HepG2 (cell line): ENCODE data around the gene SACS. TPM values are rescaled to one million over a fixed set of nuclear protein-coding genes. Genes with fewer than 3 reads are reported as not detected.

Experiments used
- ATAC-seq: fragments of 200-7000 bp; cut with Tn5 transposase; 3 replicates; pipeline ENCODE4 v1.9.1; 2020; ENCODE audit warnings: mild to moderate bottlenecking, moderate library complexity
- BruUV-seq: library from RNA; stranded (reverse); fragments of 400-500 nt; replicated peaks from 2 replicates; lab custom pipeline; 2021; lab: Mats Ljungman, UMichigan
- CTCF ChIA-PET: fragments of 300-600 bp; formaldehyde crosslinking; extraction: SDS; loops from one replicate; lab custom pipeline; 2021; ENCODE audit warnings: low total read pairs, inconsistent platforms, low intra/inter-chr PET ratio; lab: Yijun Ruan, JAX
- POLR2A ChIA-PET: fragments of 350-600 bp; sonication (Branson Sonifier 250); formaldehyde crosslinking; loops from one replicate; lab custom pipeline; 2020; ENCODE audit warnings: antibody characterized with exemption, inconsistent platforms; lab: Yijun Ruan, JAX
- DNase-seq: peaks from one replicate; pipeline ENCODE4 v3.0.0-alpha.2; 2015; ENCODE audit warnings: low spot score
- FAIRE-seq: peaks from 3 replicates; lab custom pipeline; 2011; peaks lifted over from hg19 to GRCh38; lab: Jason Lieb, UNC
- H2AFZ ChIP-seq: one replicate; pipeline ENCODE4 v1.6.1; 2011; ENCODE audit warnings: low read length, inconsistent platforms
- H3K27ac ChIP-seq: fragments of 300-600 bp; 3 replicates; pipeline ENCODE4 v1.8.0; 2011; ENCODE audit warnings: mixed run types, mild to moderate bottlenecking, mixed read lengths, low read length, inconsistent platforms; ENCODE audit not compliant: insufficient read depth; ENCODE audit errors: extremely low read length
- H3K27me3 ChIP-seq, 2 experiments: fragments of 200-600 bp in 1 of 2; 2 replicates in 1 of 2; 3 replicates in 1 of 2; pipeline versions ENCODE4 v1.6.0 to v1.8.0; 2011; ENCODE audit warnings: low read length in 2 of 2, mild to moderate bottlenecking in 2 of 2, moderate library complexity in 2 of 2, inconsistent platforms in 1 of 2; ENCODE audit not compliant: insufficient read depth in 2 of 2, control insufficient read depth in 1 of 2
- H3K36me3 ChIP-seq, 2 experiments: fragments of 200-600 bp in 1 of 2; replicated peaks in 1 of 2; 2 replicates in 1 of 2; 3 replicates in 1 of 2; pipeline versions ENCODE4 v1.5.1 to v1.8.0; 2011; ENCODE audit warnings: low read length in 2 of 2, inconsistent platforms in 1 of 2; ENCODE audit not compliant: insufficient read depth in 2 of 2, control insufficient read depth in 1 of 2
- H3K4me1 ChIP-seq: 2 replicates; pipeline ENCODE4 v1.5.1; 2012; ENCODE audit warnings: low read length, inconsistent platforms; ENCODE audit not compliant: insufficient read depth
- H3K4me2 ChIP-seq: 2 replicates; pipeline ENCODE4 v1.6.0; 2011; ENCODE audit warnings: low read depth, low read length, inconsistent platforms
- H3K4me3 ChIP-seq, 3 experiments: fragments of 200-600 bp in 1 of 3; sonication (generic), shearing (Covaris generic) in 1 of 3; replicated peaks in 1 of 3; 2 replicates each; pipeline ENCODE4 v1.5.1; 2011 to 2016; ENCODE audit warnings: low read length in 3 of 3, inconsistent platforms in 2 of 3, low read depth in 2 of 3, mild to moderate bottlenecking in 2 of 3, control low read depth in 1 of 3, mixed read lengths in 1 of 3; ENCODE audit not compliant: insufficient read depth in 1 of 3
- H3K79me2 ChIP-seq: one replicate; pipeline ENCODE4 v1.6.1; 2011; ENCODE audit warnings: low read length, inconsistent platforms; ENCODE audit not compliant: insufficient read depth
- H3K9ac ChIP-seq: 2 replicates; pipeline ENCODE4 v1.6.0; 2011; ENCODE audit warnings: mild to moderate bottlenecking, low read depth, low read length, inconsistent platforms; ENCODE audit not compliant: insufficient read depth
- H3K9me3 ChIP-seq: 2 replicates; pipeline ENCODE4 v1.5.1; 2012; ENCODE audit warnings: mild to moderate bottlenecking, low read length
- H4K20me1 ChIP-seq: 2 replicates; pipeline ENCODE4 v1.6.0; 2011; ENCODE audit warnings: inconsistent platforms, mild to moderate bottlenecking, low read length, moderate library complexity; ENCODE audit not compliant: insufficient read depth
- CENPX ChIP-seq: sonication (generic); formaldehyde crosslinking; IDR thresholded peaks from 2 replicates; pipeline ENCODE4 v1.9.0; 2021; ENCODE audit warnings: mild to moderate bottlenecking, missing genetic modification reagents, moderate library complexity
- ESRRA ChIP-seq: sonication (generic); formaldehyde crosslinking; IDR thresholded peaks from 2 replicates; pipeline ENCODE4 v1.5.1; 2020; ENCODE audit warnings: mild to moderate bottlenecking, low read depth, missing genetic modification reagents
- MXD4 ChIP-seq: IDR thresholded peaks from 2 replicates; pipeline ENCODE4 v1.6.1; 2016; ENCODE audit warnings: mild to moderate bottlenecking, missing biosample characterization, missing genetic modification reagents
- TMF1 ChIP-seq: sonication (generic); formaldehyde crosslinking; IDR thresholded peaks from 2 replicates; pipeline ENCODE4 v1.8.1; 2022; ENCODE audit warnings: low read depth, missing genetic modification reagents
- ZNF33A ChIP-seq: sonication (generic); formaldehyde crosslinking; IDR thresholded peaks from 2 replicates; pipeline ENCODE4 v1.5.1; 2020; ENCODE audit warnings: missing genetic modification reagents, mild to moderate bottlenecking, moderate library complexity, borderline replicate concordance
- ZNF724P ChIP-seq: sonication (generic); formaldehyde crosslinking; IDR thresholded peaks from 2 replicates; pipeline ENCODE4 v1.8.0; 2022; ENCODE audit warnings: missing genetic modification reagents, borderline replicate concordance
- WGBS: methylation state at CpG from one replicate; pipeline ENCODE4 v1.1.6; 2017; ENCODE audit warnings: low lambda C conversion rate; 5-methylcytosine and 5-hydroxymethylcytosine counted together
- in situ Hi-C: cut with HindIII; loops from 2 replicates; pipeline ENCODE4 v1.10.0; 2017; ENCODE audit warnings: low pct_unique_long_range_greater_than_20kb; ENCODE audit not compliant: extremely low pct_ligation_motif_present
- intact Hi-C: fragments of 100-400 bp; cut with micrococcal nuclease; formaldehyde crosslinking; loops from one replicate; pipeline ENCODE4 v1.10.0; 2022; ENCODE audit not compliant: unreplicated experiment
- polyA plus RNA-seq, 8 experiments: library from polyadenylated mRNA; depleted of rRNA in 3 of 8; stranded (reverse) in 7 of 8; unstranded in 1 of 8; fragments of >200 nt; fragmentation: Illumina TruSeq in 4 of 8; extraction: Trizol in 4 of 8; gene quantifications; 2 replicates each; pipeline versions ENCODE4 v1.2.1 to v1.2.3, GENCODE V29; 2011 to 2016; ENCODE audit warnings: low read depth in 4 of 8, missing spikeins in 1 of 8, mixed read lengths in 1 of 8; ENCODE audit not compliant: insufficient read depth in 1 of 8
- total RNA-seq, 5 experiments: library from RNA; depleted of rRNA; stranded (reverse); fragments of >200 nt; fragmentation: Illumina TruSeq; extraction: Trizol; gene quantifications; 2 replicates each; pipeline ENCODE4 v1.2.3, GENCODE V29; 2016; ENCODE audit warnings: low read depth in 1 of 5
- TF ChIP-seq, protein P1 (sequence below): sonication (generic); formaldehyde crosslinking; IDR thresholded peaks from 2 replicates; pipeline ENCODE4 v1.5.0; 2020; ENCODE audit warnings: mild to moderate bottlenecking, missing genetic modification reagents

Gene SACS
- total and polyA plus RNA-seq, 2 of the 13 experiments (the other 11 are each of a cell fraction or from before 2014, with no cell fraction given), result 4.0 to 15.7 TPM

DNA sequence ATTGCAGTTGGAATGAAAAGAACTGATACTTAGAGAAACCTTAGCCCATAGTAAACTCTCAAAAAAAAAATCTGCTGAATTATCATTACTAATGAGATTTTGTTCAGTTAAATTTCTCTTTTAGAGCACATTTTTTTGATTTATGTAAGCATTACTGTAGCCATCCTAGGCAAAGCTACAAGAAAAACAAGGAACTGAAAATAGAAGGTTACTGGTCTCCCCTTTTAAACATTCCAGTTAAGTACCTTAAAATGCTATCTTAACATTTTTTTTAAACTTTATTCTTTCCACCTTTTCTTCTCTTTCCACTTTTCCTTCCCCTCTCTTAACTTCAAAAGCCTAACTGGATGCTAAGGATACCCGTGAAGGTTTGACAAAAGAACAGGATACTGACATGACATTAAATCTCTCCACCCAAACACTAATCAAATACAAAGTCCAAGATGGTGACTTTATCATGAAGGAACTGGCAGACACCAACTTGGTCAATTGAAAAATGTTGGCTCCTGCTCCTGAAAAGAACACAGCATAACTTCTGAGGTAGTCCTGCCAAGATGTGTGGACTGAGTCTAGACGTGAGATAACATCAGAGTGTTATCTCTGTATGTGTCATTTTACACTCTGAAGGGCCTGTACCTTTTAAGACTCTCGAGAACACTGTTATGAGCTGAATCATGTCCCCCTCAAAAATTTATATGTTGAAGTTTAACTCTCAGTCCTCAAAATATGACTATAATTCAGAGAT, 29.5 kb upstream of the SACS start:
- intact Hi-C loops (loop anchor here (10.0 kb wide), 1 partner anchor 192 kb away; no protein-coding TSS in a partner anchor), in situ Hi-C loops (loop anchor here (10.0 kb wide), 2 partner anchors 242 to 412 kb away; no protein-coding TSS in a partner anchor)
- H3K36me3 ChIP-seq, result no peaks in the 10 kb centered on the region
- no peak overlapping the region for H3K9ac ChIP-seq
- peaks cover 12% of the 10 kb centered on the region for H3K4me1 ChIP-seq
- H3K9me3 ChIP-seq, result no peaks in the 10 kb centered on the region
- POLR2A ChIA-PET, result no interaction called here
- CTCF ChIA-PET, result no interaction called here
- H4K20me1 ChIP-seq, result no peaks in the 10 kb centered on the region
- 13% methylated on average over 3 of the region's 3 CpGs for WGBS
- DNase-seq (no peak), ATAC-seq (no peak), FAIRE-seq (no peak)
- no peaks in the 10 kb centered on the region for H3K79me2 ChIP-seq
- H3K4me3 ChIP-seq, result no peak overlapping the region
- TF ChIP-seq ESRRA (CRISPR knock-in tag), result no peak
- no peak for TF ChIP-seq TMF1 (CRISPR knock-in tag)
- H2AFZ ChIP-seq, result no peak overlapping the region
- no TSS peak for BruUV-seq
- H3K27me3 ChIP-seq, result peaks cover 0 to 5% of the 10 kb centered on the region in 2 experiments; a peak in 2 of 5 replicates
- H3K27ac ChIP-seq, result no peak overlapping the region
- no peak overlapping the region for H3K4me2 ChIP-seq

GRCh38 chr13:23461544-23461943, 28.0 kb upstream of the SACS start:
- TF ChIP-seq ZNF33A, result no peak
- TF ChIP-seq MXD4 (CRISPR knock-in tag), result no peak
- TF ChIP-seq, protein P1, sequence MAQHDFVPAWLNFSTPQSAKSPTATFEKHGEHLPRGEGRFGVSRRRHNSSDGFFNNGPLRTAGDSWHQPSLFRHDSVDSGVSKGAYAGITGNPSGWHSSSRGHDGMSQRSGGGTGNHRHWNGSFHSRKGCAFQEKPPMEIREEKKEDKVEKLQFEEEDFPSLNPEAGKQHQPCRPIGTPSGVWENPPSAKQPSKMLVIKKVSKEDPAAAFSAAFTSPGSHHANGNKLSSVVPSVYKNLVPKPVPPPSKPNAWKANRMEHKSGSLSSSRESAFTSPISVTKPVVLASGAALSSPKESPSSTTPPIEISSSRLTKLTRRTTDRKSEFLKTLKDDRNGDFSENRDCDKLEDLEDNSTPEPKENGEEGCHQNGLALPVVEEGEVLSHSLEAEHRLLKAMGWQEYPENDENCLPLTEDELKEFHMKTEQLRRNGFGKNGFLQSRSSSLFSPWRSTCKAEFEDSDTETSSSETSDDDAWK, result no peak
- no peak for TF ChIP-seq ZNF724P (CRISPR knock-in tag)
- no peak for TF ChIP-seq CENPX
- no peak overlapping the region for H3K9ac ChIP-seq
- no peak for DNase-seq
- 3% methylated on average over 3 of the region's 3 CpGs for WGBS
- ChIA-PET CTCF (no interaction called here), POLR2A (no interaction called here)
- in situ Hi-C loops, result loop anchor here (10.0 kb wide), 2 partner anchors 243 to 413 kb away; no protein-coding TSS in a partner anchor
- no peaks in the 10 kb centered on the region for H4K20me1 ChIP-seq
- H2AFZ ChIP-seq, result no peak overlapping the region
- no peak overlapping the region for H3K27ac ChIP-seq
- H3K27me3 ChIP-seq, result peaks cover 0 to 5% of the 10 kb centered on the region in 2 experiments; a peak in 2 of 5 replicates
- intact Hi-C loops, result loop anchor here (10.0 kb wide), 1 partner anchor 193 kb away; no protein-coding TSS in a partner anchor
- ATAC-seq, result no peak
- no peaks in the 10 kb centered on the region for H3K36me3 ChIP-seq
- FAIRE-seq, result no peak
- H3K79me2 ChIP-seq, result no peaks in the 10 kb centered on the region
- H3K4me2 ChIP-seq, result no peak overlapping the region
- peaks cover 2% of the 10 kb centered on the region; the same call in 1 of the 2 replicates for H3K4me1 ChIP-seq
- BruUV-seq, result no TSS peak
- H3K9me3 ChIP-seq, result no peaks in the 10 kb centered on the region
- no peak overlapping the region for H3K4me3 ChIP-seq
